Fibroblast of lung (primary cell): ENCODE data around the gene ARMC3. TPM values are rescaled to one million over a fixed set of nuclear protein-coding genes. Genes with fewer than 3 reads are reported as not detected.

ENCODE experiments used
- DNase-seq, 2 donors: peaks; one replicate each; pipeline versions ENCODE4 v3.0.0 to v3.0.0-alpha.2; 2010; ENCODE audit warnings: low read depth in 2 of 2
- H2AFZ ChIP-seq: 2 replicates; pipeline ENCODE4 v1.5.1; 2012; ENCODE audit warnings: low read length, control low read depth, inconsistent platforms
- H3K27ac ChIP-seq: 2 replicates; pipeline ENCODE4 v1.5.1; 2011; ENCODE audit warnings: low read length, control low read depth; ENCODE audit not compliant: insufficient read depth
- H3K27me3 ChIP-seq: 2 replicates; pipeline ENCODE4 v1.5.1; 2011; ENCODE audit warnings: mild to moderate bottlenecking, low read length; ENCODE audit not compliant: control insufficient read depth, insufficient read depth
- H3K36me3 ChIP-seq: 2 replicates; pipeline ENCODE4 v1.5.1; 2011; ENCODE audit warnings: low read length; ENCODE audit not compliant: control insufficient read depth, insufficient read depth
- H3K4me1 ChIP-seq: 2 replicates; pipeline ENCODE4 v1.5.1; 2011; ENCODE audit warnings: low read length; ENCODE audit not compliant: control insufficient read depth, insufficient read depth; ENCODE audit errors: extremely low read depth
- H3K4me2 ChIP-seq: 2 replicates; pipeline ENCODE4 v1.5.1; 2011; ENCODE audit warnings: low read length, control low read depth; ENCODE audit not compliant: insufficient read depth; ENCODE audit errors: extremely low read depth
- H3K4me3 ChIP-seq, 4 experiments: fragments of 200-600 bp in 1 of 4; sonication (generic) in 1 of 4; replicated peaks in 1 of 4; 2 replicates each; pipeline ENCODE4 v1.5.1; 2011 to 2016; ENCODE audit warnings: low read length in 4 of 4, low read depth in 3 of 4, mild to moderate bottlenecking in 3 of 4, control low read depth in 2 of 4, inconsistent platforms in 1 of 4, mixed read lengths in 1 of 4; ENCODE audit not compliant: insufficient read depth in 1 of 4; ENCODE audit errors: control extremely low read depth in 1 of 4
- H3K79me2 ChIP-seq: 2 replicates; pipeline ENCODE4 v1.5.1; 2012; ENCODE audit warnings: mild to moderate bottlenecking, low read length, inconsistent platforms; ENCODE audit not compliant: control insufficient read depth, insufficient read depth
- H3K9ac ChIP-seq: 2 replicates; pipeline ENCODE4 v1.5.1; 2011; ENCODE audit warnings: mild to moderate bottlenecking, low read length, control low read depth; ENCODE audit not compliant: insufficient read depth
- H3K9me3 ChIP-seq: 2 replicates; pipeline ENCODE4 v1.5.1; 2012; ENCODE audit warnings: low read depth, low read length; ENCODE audit not compliant: control insufficient read depth, insufficient read depth
- H4K20me1 ChIP-seq: 2 replicates; pipeline ENCODE4 v1.5.1; 2011; ENCODE audit warnings: low read length; ENCODE audit not compliant: control insufficient read depth, insufficient read depth; ENCODE audit errors: extremely low read depth
- EZH2 ChIP-seq: IDR thresholded peaks from 2 replicates; pipeline ENCODE4 v1.5.1; 2012; ENCODE audit warnings: low read length, control low read depth, mild to moderate bottlenecking; ENCODE audit errors: missing control alignments
- polyA plus RNA-seq, 2 donors: library from polyadenylated mRNA; depleted of rRNA in 1 of 2; stranded (reverse) in 1 of 2; unstranded in 1 of 2; fragments of >200 nt; gene quantifications; 2 replicates each; pipeline ENCODE4 v1.2.1, GENCODE V29; 2011 to 2012; ENCODE audit warnings: missing spikeins in 1 of 2
- total RNA-seq: library from RNA; depleted of rRNA; stranded (reverse); fragments of >200 nt; gene quantifications from 2 replicates; pipeline ENCODE4 v1.2.1, GENCODE V29; 2014
- TF ChIP-seq, protein P1 (sequence below), 2 donors: IDR thresholded peaks in 1 of 2; conservative IDR thresholded peaks in 1 of 2; 1 replicate in 1 of 2; 2 replicates in 1 of 2; pipeline ENCODE4 v1.5.1; 2011 to 2012; ENCODE audit warnings: low read length in 2 of 2, control low read depth in 1 of 2, inconsistent platforms in 1 of 2, low read depth in 1 of 2, mild to moderate bottlenecking in 1 of 2

ARMC3 gene
- total and polyA plus RNA-seq, 2 donors (not counting 1 experiment from before 2014, with no cell fraction given): not detected

- Histone ChIP-seq H3K4me1 (no peaks in the 10 kb centered on the region), H3K4me3 (no peak overlapping the region), H3K9me3 (no peaks in the 10 kb centered on the region), H3K4me2 (no peak overlapping the region), H3K36me3 (no peaks in the 10 kb centered on the region), H3K27ac (no peak overlapping the region), H3K27me3 (no peaks in the 10 kb centered on the region), H2AFZ (no peak overlapping the region), H3K9ac (no peak overlapping the region), H4K20me1 (no peaks in the 10 kb centered on the region), H3K79me2 (no peaks in the 10 kb centered on the region)
- DNase-seq: no peak
- TF ChIP-seq, protein P1, sequence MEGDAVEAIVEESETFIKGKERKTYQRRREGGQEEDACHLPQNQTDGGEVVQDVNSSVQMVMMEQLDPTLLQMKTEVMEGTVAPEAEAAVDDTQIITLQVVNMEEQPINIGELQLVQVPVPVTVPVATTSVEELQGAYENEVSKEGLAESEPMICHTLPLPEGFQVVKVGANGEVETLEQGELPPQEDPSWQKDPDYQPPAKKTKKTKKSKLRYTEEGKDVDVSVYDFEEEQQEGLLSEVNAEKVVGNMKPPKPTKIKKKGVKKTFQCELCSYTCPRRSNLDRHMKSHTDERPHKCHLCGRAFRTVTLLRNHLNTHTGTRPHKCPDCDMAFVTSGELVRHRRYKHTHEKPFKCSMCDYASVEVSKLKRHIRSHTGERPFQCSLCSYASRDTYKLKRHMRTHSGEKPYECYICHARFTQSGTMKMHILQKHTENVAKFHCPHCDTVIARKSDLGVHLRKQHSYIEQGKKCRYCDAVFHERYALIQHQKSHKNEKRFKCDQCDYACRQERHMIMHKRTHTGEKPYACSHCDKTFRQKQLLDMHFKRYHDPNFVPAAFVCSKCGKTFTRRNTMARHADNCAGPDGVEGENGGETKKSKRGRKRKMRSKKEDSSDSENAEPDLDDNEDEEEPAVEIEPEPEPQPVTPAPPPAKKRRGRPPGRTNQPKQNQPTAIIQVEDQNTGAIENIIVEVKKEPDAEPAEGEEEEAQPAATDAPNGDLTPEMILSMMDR (conservative IDR thresholded peaks at IDR 0.05 in 1 of 2, IDR thresholded peaks at IDR 0.05 in 1 of 2; ENCODE audit: low read depth in 1 of 2, low read length in 2 of 2): no peak
- TF ChIP-seq EZH2: no peak
Observed at GRCh38 chr10:22954970-22955369, 27.1 kb downstream of the ARMC3 start.

- peak in 1 of 2 donors; percentile 30 for DNase-seq
- no peaks in the 10 kb centered on the region for H3K27me3 ChIP-seq
- H3K4me2 ChIP-seq: no peak overlapping the region
- no peaks in the 10 kb centered on the region for H4K20me1 ChIP-seq
- TF ChIP-seq EZH2: no peak
- TF ChIP-seq, protein P1 (conservative IDR thresholded peaks at IDR 0.05 in 1 of 2, IDR thresholded peaks at IDR 0.05 in 1 of 2; ENCODE audit: low read depth in 1 of 2, low read length in 2 of 2): no peak
- H3K79me2 ChIP-seq: no peaks in the 10 kb centered on the region
- H3K27ac ChIP-seq: no peak overlapping the region
- no peak overlapping the region for H3K9ac ChIP-seq
- no peaks in the 10 kb centered on the region for H3K9me3 ChIP-seq
- no peak overlapping the region for H3K4me3 ChIP-seq
- H3K4me1 ChIP-seq: no peaks in the 10 kb centered on the region
- H3K36me3 ChIP-seq: no peaks in the 10 kb centered on the region
- H2AFZ ChIP-seq: no peak overlapping the region
Observed at GRCh38 chr10:22958338-22958737, 30.5 kb downstream of the ARMC3 start.

- Histone ChIP-seq H3K27me3 (no peaks in the 10 kb centered on the region), H3K4me1 (no peaks in the 10 kb centered on the region), H3K9ac (no peak overlapping the region), H3K79me2 (no peaks in the 10 kb centered on the region), H3K36me3 (no peaks in the 10 kb centered on the region), H3K27ac (no peak overlapping the region), H2AFZ (no peak overlapping the region), H4K20me1 (no peaks in the 10 kb centered on the region), H3K4me2 (no peak overlapping the region), H3K4me3 (no peak overlapping the region), H3K9me3 (no peaks in the 10 kb centered on the region)
- TF ChIP-seq, protein P1 (conservative IDR thresholded peaks at IDR 0.05 in 1 of 2, IDR thresholded peaks at IDR 0.05 in 1 of 2; ENCODE audit: low read depth in 1 of 2, low read length in 2 of 2): no peak
- TF ChIP-seq EZH2: no peak
- DNase-seq: no peak
Observed at GRCh38 chr10:22959292-22959691, 31.4 kb downstream of the ARMC3 start.
